IPS-NIHi7 (cell line): ENCODE data around the gene SOX8.
"Not testable (repeated sequence)": the region's sequence is repeated elsewhere in the genome, so short reads cannot be mapped to it uniquely, and the experiment has no call there.

Experiments
- DNase-seq: peaks from one replicate; pipeline ENCODE4 v3.0.0; 2012; ENCODE audit warnings: mixed read lengths; ENCODE audit errors: extremely low spot score

SOX8 gene

GRCh38 chr16:1025183-1025809 is 43.7 kb downstream of the SOX8 start:
- not testable (repeated sequence) for DNase-seq

GRCh38 chr16:1026057-1026783 is 44.6 kb downstream of the SOX8 start:
- no peak for DNase-seq

- no peak for DNase-seq
These were observed 45.4 kb downstream of the SOX8 start for GRCh38 chr16:1026784-1027500.

GRCh38 chr16:1027501-1027815 is 45.9 kb downstream of the SOX8 start:
- DNase-seq = no peak

- no peak for DNase-seq
These were observed 46.5 kb downstream of the SOX8 start for GRCh38 chr16:1028056-1028455.

- no peak for DNase-seq
These were observed 47.1 kb downstream of the SOX8 start for GRCh38 chr16:1028524-1029258.

GRCh38 chr16:1029259-1029545 is 47.6 kb downstream of the SOX8 start:
- DNase-seq = no peak

GRCh38 chr16:1030473-1030901 is 48.9 kb downstream of the SOX8 start:
- no peak for DNase-seq

GRCh38 chr16:1031666-1032065 is 50.1 kb downstream of the SOX8 start:
- DNase-seq = no peak

- no peak for DNase-seq
These were observed 51.0 kb downstream of the SOX8 start for GRCh38 chr16:1032607-1033006.

GRCh38 chr16:1033128-1033679 is 51.6 kb downstream of the SOX8 start:
- no peak for DNase-seq

- DNase-seq = no peak
These were observed 52.9 kb downstream of the SOX8 start for GRCh38 chr16:1034230-1035065.

- no peak for DNase-seq
These were observed 53.5 kb downstream of the SOX8 start for GRCh38 chr16:1035066-1035415.

- DNase-seq = no peak
These were observed 54.6 kb downstream of the SOX8 start for GRCh38 chr16:1036166-1036565.
